Measurements from ENCODE around the gene MAMDC2.

The MAMDC2 gene

GRCh38 chr9:70043689-70044489 lies at the start of gene MAMDC2:
Gene MAMDC2 (plus strand): TSS chr9:70043848. CDS start chr9:70044198, 350 bp downstream.
- Histone ChIP-seq H3K4me3 (peak within 1 kb of the TSS; percentile 89), H3K27ac (peak within 1 kb of the TSS; percentile 68 to 88)
- peak; percentile 78 for DNase-seq (ENCODE audit: low spot score)
- TF ChIP-seq CTCF (IDR thresholded peaks at IDR 0.05) = no peak

GRCh38 chr9:69995846-69996245 lies 47.8 kb upstream of the MAMDC2 start:
- H3K27ac ChIP-seq = peak overlapping the region in 1 of 2 donors; percentile 65
- no peak overlapping the region for H3K4me3 ChIP-seq
- no peak for TF ChIP-seq CTCF (IDR thresholded peaks at IDR 0.05)
- no peak for DNase-seq (ENCODE audit: low spot score)

- TF ChIP-seq CTCF (IDR thresholded peaks at IDR 0.05) = no peak
- no peak overlapping the region for H3K4me3 ChIP-seq
- peak overlapping the region; percentile 36 to 39 for H3K27ac ChIP-seq
- DNase-seq (ENCODE audit: low spot score) = no peak
Observed at GRCh38 chr9:69996967-69997366, 46.7 kb upstream of the MAMDC2 start.

GRCh38 chr9:69997524-69997923 lies 46.1 kb upstream of the MAMDC2 start:
- no peak for TF ChIP-seq CTCF (IDR thresholded peaks at IDR 0.05)
- Histone ChIP-seq H3K4me3 (no peak overlapping the region), H3K27ac (peak overlapping the region in 1 of 2 donors; percentile 36)
- no peak for DNase-seq (ENCODE audit: low spot score)

- no peak for DNase-seq (ENCODE audit: low spot score)
- Histone ChIP-seq H3K4me3 (no peak overlapping the region), H3K27ac (no peak overlapping the region)
- TF ChIP-seq CTCF (IDR thresholded peaks at IDR 0.05) = no peak
Observed at GRCh38 chr9:69999315-69999714, 44.3 kb upstream of the MAMDC2 start.

- no peak overlapping the region for H3K27ac ChIP-seq
- no peak for TF ChIP-seq CTCF (IDR thresholded peaks at IDR 0.05)
Observed at GRCh38 chr9:70000469-70000868, 43.2 kb upstream of the MAMDC2 start.

More at GRCh38 chr9:70000469-70000868, 43.2 kb upstream of the MAMDC2 start:
- DNase-seq (ENCODE audit: low spot score) = no peak
- no peak overlapping the region for H3K4me3 ChIP-seq

All from coronary artery (tissue), 2 donors.